HT-29 (cell line): Measurements from ENCODE around the gene SSB. TPM values are rescaled to one million over a fixed set of nuclear protein-coding genes. Genes with fewer than 3 reads are reported as not detected.
"Not testable (repeated sequence)": the region's sequence is repeated elsewhere in the genome, so short reads cannot be mapped to it uniquely, and the experiment has no call there.

ENCODE experiments used
- DNase-seq: peaks from one replicate; pipeline ENCODE4 v3.0.0-alpha.2; 2015; ENCODE audit warnings: low spot score
- total RNA-seq: library from RNA; depleted of rRNA; stranded (reverse); fragments of >200 nt; shearing (Covaris generic); gene quantifications from 2 replicates; pipeline ENCODE4 v1.2.3, GENCODE V29; 2014

The SSB gene
- total RNA-seq, 1 experiment from 2014 or later: 77.5 TPM

- no peak for DNase-seq
Observed at GRCh38 chr2:169781249-169782013, 17.2 kb upstream of the SSB start.

- DNase-seq: peak; percentile 16
Observed at GRCh38 chr2:169782513-169782912, 16.2 kb upstream of the SSB start.

- no peak for DNase-seq
Observed at GRCh38 chr2:169790581-169790980, 8.1 kb upstream of the SSB start.

GRCh38 chr2:169795181-169795580, 3.5 kb upstream of the SSB start:
- no peak for DNase-seq

GRCh38 chr2:169796441-169796840, 2.2 kb upstream of the SSB start:
- DNase-seq: no peak

GRCh38 chr2:169797601-169798000, 1.1 kb upstream of the SSB start:
- DNase-seq: no peak

GRCh38 chr2:169798397-169798717, 314 bp upstream of the SSB start:
- DNase-seq: no peak

GRCh38 chr2:169803480-169803879, 4.8 kb downstream of the SSB start:
- no peak for DNase-seq

GRCh38 chr2:169806586-169806985, 7.9 kb downstream of the SSB start:
- DNase-seq: no peak

- DNase-seq: no peak
Observed at GRCh38 chr2:169808221-169808620, 9.6 kb downstream of the SSB start.

GRCh38 chr2:169815849-169816248, 17.2 kb downstream of the SSB start:
- DNase-seq: no peak

GRCh38 chr2:169816961-169817360, 18.3 kb downstream of the SSB start:
- DNase-seq: not testable (repeated sequence)

- not testable (repeated sequence) for DNase-seq
Observed at GRCh38 chr2:169817369-169817768, 18.7 kb downstream of the SSB start.

- no peak for DNase-seq
Observed at GRCh38 chr2:169818241-169818640, 19.6 kb downstream of the SSB start.

- DNase-seq: no peak
Observed at GRCh38 chr2:169819106-169819505, 20.4 kb downstream of the SSB start.

- DNase-seq: not testable (repeated sequence)
Observed at GRCh38 chr2:169820101-169820500, 21.4 kb downstream of the SSB start.

- no peak for DNase-seq
Observed at GRCh38 chr2:169822036-169822435, 23.4 kb downstream of the SSB start.

GRCh38 chr2:169822785-169823392, 24.2 kb downstream of the SSB start:
- DNase-seq: no peak

GRCh38 chr2:169823996-169824372, 25.3 kb downstream of the SSB start:
- no peak for DNase-seq

GRCh38 chr2:169824373-169825333, 26.0 kb downstream of the SSB start, which contains the start of gene METTL5:
Gene METTL5 (minus strand): TSS chr2:169824905. CDS start chr2:169824597, 308 bp downstream.
- DNase-seq: peak; percentile 87

- DNase-seq: peak; percentile 85
Observed at GRCh38 chr2:169827272-169828140, 28.8 kb downstream of the SSB start, which contains the start of gene UBR3. Gene UBR3 (plus strand): TSS chr2:169827454. CDS start chr2:169827508, 54 bp downstream.
